H7 (cell line): ENCODE results near the gene DIP2C. TPM values are rescaled to one million over a fixed set of nuclear protein-coding genes. Genes with fewer than 3 reads are reported as not detected.
"Not testable (repeated sequence)": the region's sequence is repeated elsewhere in the genome, so short reads cannot be mapped to it uniquely, and the experiment has no call there.

Experiments
- DNase-seq: peaks from one replicate; pipeline ENCODE4 v3.0.0; 2012
- H3K27me3 ChIP-seq: 2 replicates; pipeline ENCODE4 v1.6.0; 2011; ENCODE audit warnings: mild to moderate bottlenecking, low read length; ENCODE audit not compliant: control insufficient read depth, insufficient read depth
- H3K36me3 ChIP-seq: replicated peaks from 2 replicates; pipeline ENCODE4 v1.5.1; 2011; ENCODE audit warnings: low read length; ENCODE audit not compliant: control insufficient read depth, insufficient read depth
- H3K4me3 ChIP-seq: 2 replicates; pipeline ENCODE4 v1.5.1; 2011; ENCODE audit warnings: low read depth, mild to moderate bottlenecking, control low read depth, low read length, moderate library complexity; ENCODE audit not compliant: insufficient read depth
- total RNA-seq: library from RNA; depleted of rRNA; stranded (reverse); fragments of >200 nt; shearing (Covaris generic); gene quantifications from 2 replicates; pipeline ENCODE4 v1.2.3, GENCODE V29; 2014

DIP2C gene
- total RNA-seq, 1 experiment from 2014 or later = 4.8 TPM

GRCh38 chr10:427761-428519 is 261.5 kb downstream of the DIP2C start:
- no peak for DNase-seq
- Histone ChIP-seq H3K27me3 (no peaks in the 10 kb centered on the region), H3K36me3 (no peaks in the 10 kb centered on the region), H3K4me3 (no peak overlapping the region)

GRCh38 chr10:425365-425764 is 264.1 kb downstream of the DIP2C start:
- not testable (repeated sequence) for H3K27me3 ChIP-seq, H3K4me3 ChIP-seq, DNase-seq

GRCh38 chr10:424724-425123 is 264.7 kb downstream of the DIP2C start:
- DNase-seq, H3K27me3 ChIP-seq, H3K4me3 ChIP-seq, H3K36me3 ChIP-seq: not testable (repeated sequence)

More at GRCh38 chr10:425365-425764, 264.1 kb downstream of the DIP2C start:
- H3K36me3 ChIP-seq = not testable (repeated sequence)

GRCh38 chr10:423178-423577 is 266.3 kb downstream of the DIP2C start:
- Histone ChIP-seq H3K27me3 (no peaks in the 10 kb centered on the region), H3K4me3 (no peak overlapping the region), H3K36me3 (no peaks in the 10 kb centered on the region)
- DNase-seq = no peak

- Histone ChIP-seq H3K27me3 (no peaks in the 10 kb centered on the region), H3K36me3 (no peaks in the 10 kb centered on the region), H3K4me3 (no peak overlapping the region)
- DNase-seq = no peak
Measured at GRCh38 chr10:422675-423074, 266.8 kb downstream of the DIP2C start.

- DNase-seq = no peak
- no peaks in the 10 kb centered on the region for H3K27me3 ChIP-seq
- no peaks in the 10 kb centered on the region for H3K36me3 ChIP-seq
- no peak overlapping the region for H3K4me3 ChIP-seq
Measured at GRCh38 chr10:422241-422640, 267.2 kb downstream of the DIP2C start.

GRCh38 chr10:421170-421569 is 268.3 kb downstream of the DIP2C start:
- no peaks in the 10 kb centered on the region for H3K36me3 ChIP-seq
- no peaks in the 10 kb centered on the region for H3K27me3 ChIP-seq
- no peak overlapping the region for H3K4me3 ChIP-seq
- DNase-seq = no peak

GRCh38 chr10:420154-421121 is 269.0 kb downstream of the DIP2C start:
- no peaks in the 10 kb centered on the region for H3K27me3 ChIP-seq
- no peak for DNase-seq
- no peaks in the 10 kb centered on the region for H3K36me3 ChIP-seq
- no peak overlapping the region for H3K4me3 ChIP-seq

GRCh38 chr10:418894-419293 is 270.6 kb downstream of the DIP2C start:
- no peaks in the 10 kb centered on the region for H3K36me3 ChIP-seq
- no peak overlapping the region for H3K4me3 ChIP-seq
- DNase-seq = no peak
- H3K27me3 ChIP-seq = no peaks in the 10 kb centered on the region

- no peaks in the 10 kb centered on the region for H3K36me3 ChIP-seq
- no peak overlapping the region for H3K4me3 ChIP-seq
- H3K27me3 ChIP-seq = no peaks in the 10 kb centered on the region
- DNase-seq = no peak
Measured at GRCh38 chr10:418226-418625, 271.2 kb downstream of the DIP2C start.

GRCh38 chr10:416091-416515 is 273.4 kb downstream of the DIP2C start:
- DNase-seq = peak; percentile 86
- H3K27me3 ChIP-seq = no peaks in the 10 kb centered on the region

GRCh38 chr10:413662-414071 is 275.8 kb downstream of the DIP2C start:
- H3K27me3 ChIP-seq = no peaks in the 10 kb centered on the region
- no peak overlapping the region for H3K4me3 ChIP-seq
- H3K36me3 ChIP-seq = no peaks in the 10 kb centered on the region
- peak; percentile 38 for DNase-seq

More at GRCh38 chr10:416091-416515, 273.4 kb downstream of the DIP2C start:
- Histone ChIP-seq H3K4me3 (no peak overlapping the region), H3K36me3 (no peaks in the 10 kb centered on the region)

GRCh38 chr10:412109-412508 is 277.4 kb downstream of the DIP2C start:
- no peak overlapping the region for H3K4me3 ChIP-seq
- H3K36me3 ChIP-seq = no peaks in the 10 kb centered on the region
- no peaks in the 10 kb centered on the region for H3K27me3 ChIP-seq
- DNase-seq = no peak

- no peaks in the 10 kb centered on the region for H3K27me3 ChIP-seq
- no peaks in the 10 kb centered on the region for H3K36me3 ChIP-seq
- DNase-seq = no peak
- no peak overlapping the region for H3K4me3 ChIP-seq
Measured at GRCh38 chr10:411603-412002, 277.9 kb downstream of the DIP2C start.
